AG10803 (cell line): ENCODE results near the gene C11orf52.
"Not testable (repeated sequence)": the region's sequence is repeated elsewhere in the genome, so short reads cannot be mapped to it uniquely, and the experiment has no call there.

Experiments used
- DNase-seq: peaks from one replicate; pipeline ENCODE4 v3.0.0; 2010; ENCODE audit warnings: low read depth
- H3K4me3 ChIP-seq: 2 replicates; pipeline ENCODE4 v1.5.1; 2011; ENCODE audit warnings: mild to moderate bottlenecking, low read length, control low read depth
- TF ChIP-seq, protein P1 (sequence below): conservative IDR thresholded peaks from 2 replicates; pipeline ENCODE4 v1.5.1; 2011; ENCODE audit warnings: mild to moderate bottlenecking, low read length, control low read depth, inconsistent platforms

The C11orf52 gene

GRCh38 chr11:111878849-111879636 lies 39.7 kb upstream of the C11orf52 start, which contains the start of the genes CFAP68 and FDXACB1:
CFAP68 (plus strand) TSS chr11:111879541; CDS start chr11:111879561, 20 bp downstream.
FDXACB1 (minus strand) TSS chr11:111879165; CDS start chr11:111879132, 33 bp downstream.
- peak; percentile 95 for DNase-seq
- H3K4me3 ChIP-seq, result peak within 1 kb of the TSS; percentile 97
- TF ChIP-seq, protein P1, sequence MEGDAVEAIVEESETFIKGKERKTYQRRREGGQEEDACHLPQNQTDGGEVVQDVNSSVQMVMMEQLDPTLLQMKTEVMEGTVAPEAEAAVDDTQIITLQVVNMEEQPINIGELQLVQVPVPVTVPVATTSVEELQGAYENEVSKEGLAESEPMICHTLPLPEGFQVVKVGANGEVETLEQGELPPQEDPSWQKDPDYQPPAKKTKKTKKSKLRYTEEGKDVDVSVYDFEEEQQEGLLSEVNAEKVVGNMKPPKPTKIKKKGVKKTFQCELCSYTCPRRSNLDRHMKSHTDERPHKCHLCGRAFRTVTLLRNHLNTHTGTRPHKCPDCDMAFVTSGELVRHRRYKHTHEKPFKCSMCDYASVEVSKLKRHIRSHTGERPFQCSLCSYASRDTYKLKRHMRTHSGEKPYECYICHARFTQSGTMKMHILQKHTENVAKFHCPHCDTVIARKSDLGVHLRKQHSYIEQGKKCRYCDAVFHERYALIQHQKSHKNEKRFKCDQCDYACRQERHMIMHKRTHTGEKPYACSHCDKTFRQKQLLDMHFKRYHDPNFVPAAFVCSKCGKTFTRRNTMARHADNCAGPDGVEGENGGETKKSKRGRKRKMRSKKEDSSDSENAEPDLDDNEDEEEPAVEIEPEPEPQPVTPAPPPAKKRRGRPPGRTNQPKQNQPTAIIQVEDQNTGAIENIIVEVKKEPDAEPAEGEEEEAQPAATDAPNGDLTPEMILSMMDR, result peak; percentile 90

DNA sequence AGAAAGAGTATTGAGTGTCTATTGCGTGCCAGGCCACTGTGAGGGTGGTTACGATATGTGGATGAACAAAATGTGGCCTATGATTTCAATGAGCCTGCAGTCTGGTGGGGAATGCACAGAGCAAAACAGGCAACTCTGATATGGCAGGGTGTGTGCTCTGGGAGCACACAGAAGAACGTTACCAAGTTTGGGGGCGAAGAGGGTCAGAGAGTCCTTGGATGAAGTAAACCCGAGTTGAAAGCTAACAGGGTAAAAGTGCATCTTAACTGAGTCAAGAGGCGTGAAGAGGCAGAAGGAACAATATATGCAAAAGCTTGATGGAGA lies 39.1 kb upstream of the C11orf52 start:
- TF ChIP-seq, protein P1, result no peak
- H3K4me3 ChIP-seq, result peak overlapping the region; percentile 97
- DNase-seq, result no peak

DNA sequence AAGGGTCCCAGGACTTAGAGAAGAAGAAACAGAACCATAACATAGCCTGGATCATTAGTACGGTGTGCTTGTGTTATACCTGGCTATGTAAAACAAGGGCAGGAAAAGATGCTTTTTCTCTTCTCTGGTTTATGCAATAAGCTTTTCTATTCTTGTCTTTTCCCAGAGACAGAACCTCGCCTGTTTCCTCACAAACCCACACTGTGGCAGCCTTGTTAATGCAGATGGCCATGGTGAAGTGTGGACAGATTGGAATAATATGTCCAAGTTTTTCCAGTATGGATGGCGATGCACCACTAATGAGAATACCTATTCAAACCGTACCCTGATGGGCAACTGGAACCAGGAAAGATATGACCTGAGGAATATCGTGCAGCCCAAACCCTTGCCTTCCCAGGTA lies 36.5 kb upstream of the C11orf52 start:
- no peak overlapping the region for H3K4me3 ChIP-seq
- no peak for DNase-seq
- TF ChIP-seq, protein P1, result no peak

- not testable (repeated sequence) for H3K4me3 ChIP-seq, DNase-seq
Observed at GRCh38 chr11:111885053-111885452, 33.7 kb upstream of the C11orf52 start.

GRCh38 chr11:111886032-111886431 lies 32.7 kb upstream of the C11orf52 start:
- no peak for DNase-seq
- no peak overlapping the region for H3K4me3 ChIP-seq
- TF ChIP-seq, protein P1, result no peak

- H3K4me3 ChIP-seq, result no peak overlapping the region
- TF ChIP-seq, protein P1, result no peak
- no peak for DNase-seq
Observed at GRCh38 chr11:111886844-111887243, 31.9 kb upstream of the C11orf52 start.

GRCh38 chr11:111905411-111905810 lies 13.3 kb upstream of the C11orf52 start:
- no peak overlapping the region for H3K4me3 ChIP-seq
- TF ChIP-seq, protein P1, result no peak
- no peak for DNase-seq

- TF ChIP-seq, protein P1, result no peak
- H3K4me3 ChIP-seq, result no peak overlapping the region
- no peak for DNase-seq
Observed at GRCh38 chr11:111906680-111907079, 12.0 kb upstream of the C11orf52 start.
